Adrenal gland (tissue), 5 donors: ENCODE results near the gene MED27.

Source experiments
- CTCF ChIP-seq, 6 experiments: fragments of 450-650 bp in 4 of 6; fragments of 200-600 bp in 2 of 6; sonication (generic) in 1 of 6; IDR thresholded peaks; 1 replicate in 5 of 6; 2 replicates in 1 of 6; pipeline versions ENCODE4 v1.5.1 to v1.8.0; 2016 to 2021; ENCODE audit warnings: antibody characterized with exemption in 6 of 6, mild to moderate bottlenecking in 2 of 6, moderate library complexity in 1 of 6
- POLR2A ChIP-seq, 2 donors: fragments of 450-650 bp; IDR thresholded peaks; one replicate each; pipeline ENCODE4 v1.6.1; 2017; ENCODE audit warnings: antibody characterized with exemption in 2 of 2, mild to moderate bottlenecking in 2 of 2, moderate library complexity in 1 of 2
- donor health status: DM: no; HTN: no; CAD: no.

GRCh38 chr9:131840220-131840619, 239.4 kb downstream of the MED27 start:
- TF ChIP-seq POLR2A (IDR thresholded peaks at IDR 0.05) (no peak), CTCF (IDR thresholded peaks at IDR 0.05) (no peak)
